ENCODE measurements around the gene ANO1. TPM values are rescaled to one million over a fixed set of nuclear protein-coding genes. Genes with fewer than 3 reads are reported as not detected.
"Not testable (repeated sequence)": the region's sequence is repeated elsewhere in the genome, so short reads cannot be mapped to it uniquely, and the experiment has no call there.

ANO1 gene
- total RNA-seq, 1 donor from 2014 or later = 1.2 TPM

GRCh38 chr11:70032943-70033710 lies 45.0 kb upstream of the ANO1 start:
- H3K4me3 ChIP-seq (ENCODE audit: low read depth, low read length) = no peak overlapping the region
- no peak for DNase-seq (ENCODE audit: low read depth)
- no peak for TF ChIP-seq CTCF (conservative IDR thresholded peaks at IDR 0.05; ENCODE audit: low read depth, low read length)

- H3K4me3 ChIP-seq (ENCODE audit: low read depth, low read length) = no peak overlapping the region
- DNase-seq (ENCODE audit: low read depth) = no peak
- TF ChIP-seq CTCF (conservative IDR thresholded peaks at IDR 0.05; ENCODE audit: low read depth, low read length) = no peak
Measured at GRCh38 chr11:70033711-70034070, 44.4 kb upstream of the ANO1 start.

- DNase-seq (ENCODE audit: low read depth) = no peak
- TF ChIP-seq CTCF (conservative IDR thresholded peaks at IDR 0.05; ENCODE audit: low read depth, low read length) = no peak
- H3K4me3 ChIP-seq (ENCODE audit: low read depth, low read length) = no peak overlapping the region
Measured at GRCh38 chr11:70034740-70035365, 43.3 kb upstream of the ANO1 start.

GRCh38 chr11:70035665-70036064 lies 42.5 kb upstream of the ANO1 start:
- H3K4me3 ChIP-seq (ENCODE audit: low read depth, low read length); DNase-seq (ENCODE audit: low read depth): not testable (repeated sequence)

GRCh38 chr11:70036971-70037882 lies 40.9 kb upstream of the ANO1 start:
- H3K4me3 ChIP-seq (ENCODE audit: low read depth, low read length) = no peak overlapping the region
- no peak for DNase-seq (ENCODE audit: low read depth)
- no peak for TF ChIP-seq CTCF (conservative IDR thresholded peaks at IDR 0.05; ENCODE audit: low read depth, low read length)

- no peak for DNase-seq (ENCODE audit: low read depth)
- TF ChIP-seq CTCF (conservative IDR thresholded peaks at IDR 0.05; ENCODE audit: low read depth, low read length) = no peak
- no peak overlapping the region for H3K4me3 ChIP-seq (ENCODE audit: low read depth, low read length)
Measured at GRCh38 chr11:70038034-70038834, 39.9 kb upstream of the ANO1 start.

All from epithelial cell of proximal tubule (primary cell).